Prostate gland (tissue), 2 donors: Measurements from ENCODE around the gene CNTN3.

Experiments
- CTCF ChIP-seq, 4 experiments: fragments of 200-600 bp in 2 of 4; fragments of 450-650 bp in 2 of 4; sonication (generic) in 2 of 4; IDR thresholded peaks; 1 replicate in 3 of 4; 2 replicates in 1 of 4; pipeline ENCODE4 v1.5.1; 2016 to 2019; ENCODE audit warnings: antibody characterized with exemption in 4 of 4, mild to moderate bottlenecking in 2 of 4, moderate library complexity in 2 of 4
- POLR2A ChIP-seq: fragments of 450-650 bp; IDR thresholded peaks from one replicate; pipeline ENCODE4 v1.6.1; 2016; ENCODE audit warnings: antibody characterized with exemption, mild to moderate bottlenecking
- POLR2AphosphoS5 ChIP-seq: sonication (generic); formaldehyde crosslinking; IDR thresholded peaks from one replicate; pipeline ENCODE4 v1.6.1; 2017; ENCODE audit warnings: antibody characterized with exemption

GRCh38 chr3:74601793-74602192, 12.7 kb downstream of the CNTN3 start:
- no peak for TF ChIP-seq CTCF (IDR thresholded peaks at IDR 0.05)
- no peak for TF ChIP-seq POLR2A
- no peak for TF ChIP-seq POLR2AphosphoS5
